Neural cell (in vitro differentiated cells): ENCODE measurements around the gene RAI1. TPM values are rescaled to one million over a fixed set of nuclear protein-coding genes. Genes with fewer than 3 reads are reported as not detected.

Experiments
- H2AFZ ChIP-seq: fragments of 200-600, 300-800 bp; sonication (generic), shearing (Covaris generic); 2 replicates; pipeline ENCODE4 v1.6.0; 2014; ENCODE audit warnings: low read depth, mild to moderate bottlenecking, antibody characterized with exemption, low read length, moderate library complexity
- H3F3A ChIP-seq: fragments of 200-600 bp; shearing (Covaris generic); 2 replicates; pipeline ENCODE4 v1.6.1; 2016; ENCODE audit warnings: mild to moderate bottlenecking, moderate library complexity, mixed read lengths, antibody characterized with exemption, low read length; ENCODE audit not compliant: insufficient read depth, poor library complexity, severe bottlenecking
- H3K27ac ChIP-seq: fragments of 200-600, 300-800 bp; sonication (generic), shearing (Covaris generic); 2 replicates; pipeline ENCODE4 v1.5.1; 2014; ENCODE audit warnings: mild to moderate bottlenecking, low read length, moderate library complexity
- H3K27me3 ChIP-seq: fragments of 300-800, 200-600 bp; sonication (generic), shearing (Covaris generic); 2 replicates; pipeline ENCODE4 v1.6.0; 2014; ENCODE audit warnings: mild to moderate bottlenecking, low read depth, low read length, moderate library complexity; ENCODE audit not compliant: insufficient read depth
- H3K36me3 ChIP-seq: fragments of 300-800, 200-600 bp; sonication (generic), shearing (Covaris generic); 2 replicates; pipeline ENCODE4 v1.5.1; 2014; ENCODE audit warnings: mild to moderate bottlenecking, antibody characterized with exemption, low read length, moderate library complexity; ENCODE audit not compliant: insufficient read depth
- H3K4me2 ChIP-seq: fragments of 300-800, 200-600 bp; sonication (generic), shearing (Covaris generic); 2 replicates; pipeline ENCODE4 v1.6.0; 2014; ENCODE audit warnings: mild to moderate bottlenecking, low read length
- H3K4me3 ChIP-seq: fragments of 300-800, 200-600 bp; sonication (generic), shearing (Covaris generic); 2 replicates; pipeline ENCODE4 v1.5.1; 2014; ENCODE audit warnings: mild to moderate bottlenecking, low read length, moderate library complexity
- H3K79me2 ChIP-seq: fragments of 200-600 bp; shearing (Covaris generic); replicated peaks from 2 replicates; pipeline ENCODE4 v1.6.0; 2014; ENCODE audit warnings: mild to moderate bottlenecking, low read length, moderate library complexity; ENCODE audit not compliant: insufficient read depth
- H3K9ac ChIP-seq: fragments of 300-800, 200-600 bp; sonication (generic), shearing (Covaris generic); 2 replicates; pipeline ENCODE4 v1.6.1; 2016; ENCODE audit warnings: mild to moderate bottlenecking, low read length, mixed read lengths
- H3K9me2 ChIP-seq: fragments of 200-600 bp; shearing (Covaris generic); 2 replicates; pipeline ENCODE4 v1.6.1; 2016; ENCODE audit warnings: mild to moderate bottlenecking, low read length, mixed read lengths; ENCODE audit not compliant: insufficient read depth
- H3K9me3 ChIP-seq: fragments of 200-600, 300-800 bp; sonication (generic), shearing (Covaris generic); 2 replicates; pipeline ENCODE4 v1.6.1; 2016; ENCODE audit warnings: mild to moderate bottlenecking, mixed run types, low read length, moderate library complexity, mixed read lengths
- H4K20me1 ChIP-seq: fragments of 200-600 bp; shearing (Covaris generic); 2 replicates; pipeline ENCODE4 v1.6.1; 2016; ENCODE audit warnings: mild to moderate bottlenecking, mixed run types; ENCODE audit not compliant: insufficient read depth
- CTCF ChIP-seq: fragments of 450-650 bp; IDR thresholded peaks from 2 replicates; pipeline ENCODE4 v1.5.1; 2014; ENCODE audit warnings: antibody characterized with exemption, mild to moderate bottlenecking, moderate library complexity; ENCODE audit not compliant: poor library complexity, severe bottlenecking
- EP300 ChIP-seq: fragments of 450-650 bp; conservative IDR thresholded peaks from 2 replicates; pipeline ENCODE4 v1.6.1; 2014; ENCODE audit warnings: antibody characterized with exemption, mild to moderate bottlenecking, moderate library complexity; ENCODE audit not compliant: poor library complexity, severe bottlenecking
- EZH2 ChIP-seq: fragments of 200-600, 300-800 bp; shearing (Covaris generic), sonication (generic); IDR thresholded peaks from 2 replicates; pipeline ENCODE4 v1.6.1; 2014; ENCODE audit warnings: antibody characterized with exemption, low read length, borderline replicate concordance, mild to moderate bottlenecking; ENCODE audit not compliant: insufficient read depth, poor library complexity, severe bottlenecking
- MXI1 ChIP-seq: fragments of 450-650 bp; conservative IDR thresholded peaks from 2 replicates; pipeline ENCODE4 v1.6.1; 2014; ENCODE audit warnings: antibody characterized with exemption, mild to moderate bottlenecking; ENCODE audit not compliant: poor library complexity, severe bottlenecking
- POLR2AphosphoS5 ChIP-seq: IDR thresholded peaks from 2 replicates; pipeline ENCODE4 v1.6.1; 2012
- RAD21 ChIP-seq: fragments of 450-650 bp; conservative IDR thresholded peaks from 2 replicates; pipeline ENCODE4 v1.6.1; 2014; ENCODE audit warnings: antibody characterized with exemption, mild to moderate bottlenecking, moderate library complexity
- REST ChIP-seq: IDR thresholded peaks from 2 replicates; pipeline ENCODE4 v1.6.1; 2012; ENCODE audit warnings: borderline replicate concordance
- SMC3 ChIP-seq: fragments of 450-650 bp; conservative IDR thresholded peaks from 2 replicates; pipeline ENCODE4 v1.6.1; 2014; ENCODE audit warnings: antibody characterized with exemption, mild to moderate bottlenecking, moderate library complexity; ENCODE audit not compliant: poor library complexity
- TAF1 ChIP-seq: IDR thresholded peaks from 2 replicates; pipeline ENCODE4 v1.6.1; 2012; ENCODE audit warnings: low read depth
- polyA plus RNA-seq: library from polyadenylated mRNA; depleted of rRNA; stranded (reverse); fragments of >200 nt; gene quantifications from 2 replicates; pipeline ENCODE4 v1.2.3, GENCODE V29; 2014

RAI1 gene
- polyA plus RNA-seq, 1 donor from 2014 or later, result 16.9 TPM

- H3F3A ChIP-seq, result no peaks in the 10 kb centered on the region
- H4K20me1 ChIP-seq, result no peaks in the 10 kb centered on the region
- TF ChIP-seq CTCF (no peak), EZH2 (no peak), TAF1 (no peak), EP300 (no peak), POLR2AphosphoS5 (no peak), REST (no peak), SMC3 (no peak), RAD21 (no peak), MXI1 (no peak)
- H3K27ac ChIP-seq, result no peak overlapping the region
- H3K36me3 ChIP-seq, result no peaks in the 10 kb centered on the region
- no peak overlapping the region for H3K9ac ChIP-seq
- H2AFZ ChIP-seq, result no peak overlapping the region
- H3K4me3 ChIP-seq, result no peak overlapping the region
- no peaks in the 10 kb centered on the region for H3K27me3 ChIP-seq
- no peaks in the 10 kb centered on the region for H3K9me3 ChIP-seq
- H3K9me2 ChIP-seq, result no peaks in the 10 kb centered on the region
- peaks cover 10% of the 10 kb centered on the region for H3K79me2 ChIP-seq
- no peak overlapping the region for H3K4me2 ChIP-seq
Observed at GRCh38 chr17:17827826-17828621, 146.8 kb downstream of the RAI1 start.

- Histone ChIP-seq H3F3A (no peaks in the 10 kb centered on the region), H3K36me3 (no peaks in the 10 kb centered on the region), H3K9me3 (no peaks in the 10 kb centered on the region), H2AFZ (no peak overlapping the region), H3K4me3 (no peak overlapping the region), H3K9ac (no peak overlapping the region), H3K9me2 (no peaks in the 10 kb centered on the region), H3K79me2 (peaks cover 8% of the 10 kb centered on the region), H4K20me1 (no peaks in the 10 kb centered on the region), H3K4me2 (no peak overlapping the region), H3K27ac (no peak overlapping the region), H3K27me3 (no peaks in the 10 kb centered on the region)
- TF ChIP-seq POLR2AphosphoS5 (no peak), EZH2 (no peak), MXI1 (no peak), CTCF (no peak), RAD21 (no peak), REST (no peak), SMC3 (no peak), TAF1 (no peak), EP300 (no peak)
Observed at GRCh38 chr17:17830269-17830567, 149.0 kb downstream of the RAI1 start.
